ENCODE data around the gene CHST3. TPM values are rescaled to one million over a fixed set of nuclear protein-coding genes. Genes with fewer than 3 reads are reported as not detected.
"Not testable (repeated sequence)": the region's sequence is repeated elsewhere in the genome, so short reads cannot be mapped to it uniquely, and the experiment has no call there.

Gene CHST3
- total RNA-seq, 4 donors from 2014 or later, result 17.9 to 29.3 (median 23.2) TPM

GRCh38 chr10:71975871-71976725, 11.9 kb downstream of the CHST3 start:
- Histone ChIP-seq H3K4me3 (no peak overlapping the region), H3K4me1 (peaks cover 98% of the 10 kb centered on the region), H3K27me3 (no peaks in the 10 kb centered on the region), H3K27ac (peak overlapping the region; percentile 84), H3K9me3 (no peaks in the 10 kb centered on the region), H3K36me3 (no peaks in the 10 kb centered on the region)
- no peak for DNase-seq (ENCODE audit: low spot score in 2 of 2)
- no peak for TF ChIP-seq EP300 (IDR thresholded peaks at IDR 0.05)
- no peak for TF ChIP-seq POLR2A (IDR thresholded peaks at IDR 0.05)
- TF ChIP-seq POLR2AphosphoS5 (IDR thresholded peaks at IDR 0.05), result no peak
- TF ChIP-seq CTCF (IDR thresholded peaks at IDR 0.05), result no peak
- 40% methylated on average over 10 of the region's 12 CpGs for WGBS

GRCh38 chr10:71977614-71977903, 13.4 kb downstream of the CHST3 start:
- H3K4me1 ChIP-seq, result peaks cover 95% of the 10 kb centered on the region
- H3K27ac ChIP-seq; H3K9me3 ChIP-seq; H3K36me3 ChIP-seq; DNase-seq (ENCODE audit: low spot score in 2 of 2); H3K27me3 ChIP-seq; H3K4me3 ChIP-seq: not testable (repeated sequence)
- 100% methylated on average over 1 of the region's 1 CpG for WGBS

DNA sequence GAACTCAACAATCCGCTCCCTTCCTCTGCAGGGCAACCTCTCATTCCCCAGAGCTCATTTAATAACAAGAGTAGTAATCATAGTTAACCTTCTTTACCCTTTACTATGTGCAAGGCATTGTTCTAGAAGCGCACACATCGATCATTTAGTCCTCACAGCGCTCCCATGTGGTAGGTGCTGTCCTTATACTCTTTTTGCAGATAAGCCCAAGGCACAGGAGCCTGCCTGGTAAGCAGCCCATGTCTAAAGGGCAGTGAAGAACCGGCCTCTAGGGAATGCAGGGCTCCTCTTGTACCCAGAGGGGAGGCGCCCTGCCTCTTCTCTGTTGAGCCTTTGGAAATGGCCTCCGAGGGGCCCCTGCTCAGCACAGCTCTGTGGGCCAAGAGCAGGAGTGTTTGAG, 14.3 kb downstream of the CHST3 start:
- Histone ChIP-seq H3K27ac (peak overlapping the region; percentile 33), H3K27me3 (no peaks in the 10 kb centered on the region), H3K4me1 (peaks cover 95% of the 10 kb centered on the region), H3K36me3 (no peaks in the 10 kb centered on the region), H3K4me3 (no peak overlapping the region), H3K9me3 (no peaks in the 10 kb centered on the region)
- TF ChIP-seq CTCF (IDR thresholded peaks at IDR 0.05) (no peak), POLR2A (IDR thresholded peaks at IDR 0.05) (no peak), EP300 (IDR thresholded peaks at IDR 0.05) (no peak), POLR2AphosphoS5 (IDR thresholded peaks at IDR 0.05) (no peak)
- DNase-seq (ENCODE audit: low spot score in 2 of 2), result no peak
- 69% methylated on average over 7 of the region's 7 CpGs for WGBS

GRCh38 chr10:71978988-71979691, 14.9 kb downstream of the CHST3 start:
- H3K9me3 ChIP-seq, result no peaks in the 10 kb centered on the region
- no peaks in the 10 kb centered on the region for H3K27me3 ChIP-seq
- WGBS, result 61% methylated on average over 15 of the region's 15 CpGs
- no peak for DNase-seq (ENCODE audit: low spot score in 2 of 2)
- no peak for TF ChIP-seq POLR2AphosphoS5 (IDR thresholded peaks at IDR 0.05)
- TF ChIP-seq POLR2A (IDR thresholded peaks at IDR 0.05), result no peak
- no peak for TF ChIP-seq EP300 (IDR thresholded peaks at IDR 0.05)
- no peak for TF ChIP-seq CTCF (IDR thresholded peaks at IDR 0.05)
- peaks cover 95% of the 10 kb centered on the region for H3K4me1 ChIP-seq
- no peak overlapping the region for H3K4me3 ChIP-seq
- no peaks in the 10 kb centered on the region for H3K36me3 ChIP-seq
- peak overlapping the region; percentile 71 for H3K27ac ChIP-seq

GRCh38 chr10:71979692-71980062, 15.5 kb downstream of the CHST3 start:
- H3K4me1 ChIP-seq, result peaks cover 95% of the 10 kb centered on the region
- no peak for TF ChIP-seq POLR2A (IDR thresholded peaks at IDR 0.05)
- no peak for TF ChIP-seq CTCF (IDR thresholded peaks at IDR 0.05)
- TF ChIP-seq POLR2AphosphoS5 (IDR thresholded peaks at IDR 0.05), result no peak
- no peak for TF ChIP-seq EP300 (IDR thresholded peaks at IDR 0.05)
- H3K4me3 ChIP-seq, result no peak overlapping the region
- H3K27ac ChIP-seq, result peak overlapping the region; percentile 71
- no peak for DNase-seq (ENCODE audit: low spot score in 2 of 2)
- H3K36me3 ChIP-seq, result no peaks in the 10 kb centered on the region
- 67% methylated on average over 5 of the region's 5 CpGs for WGBS
- H3K9me3 ChIP-seq, result no peaks in the 10 kb centered on the region
- no peaks in the 10 kb centered on the region for H3K27me3 ChIP-seq

Data from suprapubic skin (tissue), 4 donors.